Measurements from ENCODE around the gene SCTR.

GRCh38 chr2:119480184-119480583, 44.1 kb downstream of the SCTR start:
- TF ChIP-seq CTCF (IDR thresholded peaks at IDR 0.05) (no peak), POLR2A (IDR thresholded peaks at IDR 0.05) (no peak)

Data from heart left ventricle (tissue), 13 donors.